Stimulated activated CD4-positive, alpha-beta T cell treated with anti-CD3 and anti-CD28 coated beads, Interleukin-15, amount 100 ng/mL, for 48 hours (primary cell): Measurements from ENCODE around the gene MTUS2.

Experiments
- DNase-seq, 2 donors: peaks; one replicate each; pipeline ENCODE4 v3.0.0-alpha.2; 2020; ENCODE audit warnings: low read depth in 2 of 2

Gene MTUS2

GRCh38 chr13:29106651-29107050 is 286.5 kb downstream of the MTUS2 start:
- DNase-seq, result no peak

- no peak for DNase-seq
These were observed 288.1 kb downstream of the MTUS2 start for GRCh38 chr13:29108068-29108786.

- DNase-seq, result no peak
These were observed 289.8 kb downstream of the MTUS2 start for GRCh38 chr13:29109987-29110386.

GRCh38 chr13:29111446-29111845 is 291.3 kb downstream of the MTUS2 start:
- DNase-seq, result no peak

GRCh38 chr13:29115842-29116241 is 295.7 kb downstream of the MTUS2 start:
- no peak for DNase-seq

GRCh38 chr13:29117663-29118062 is 297.5 kb downstream of the MTUS2 start:
- no peak for DNase-seq

GRCh38 chr13:29118471-29118870 is 298.3 kb downstream of the MTUS2 start:
- DNase-seq, result no peak

- DNase-seq, result no peak
These were observed 305.2 kb downstream of the MTUS2 start for GRCh38 chr13:29125191-29125933.

GRCh38 chr13:29125934-29126424 is 305.8 kb downstream of the MTUS2 start:
- no peak for DNase-seq

GRCh38 chr13:29129616-29130015 is 309.5 kb downstream of the MTUS2 start:
- DNase-seq, result no peak

- no peak for DNase-seq
These were observed 311.0 kb downstream of the MTUS2 start for GRCh38 chr13:29131159-29131558.

GRCh38 chr13:29131881-29132668 is 311.9 kb downstream of the MTUS2 start:
- no peak for DNase-seq

- DNase-seq, result no peak
These were observed 316.2 kb downstream of the MTUS2 start for GRCh38 chr13:29136341-29136740.

- no peak for DNase-seq
These were observed 316.9 kb downstream of the MTUS2 start for GRCh38 chr13:29137016-29137415.

- no peak for DNase-seq
These were observed 317.9 kb downstream of the MTUS2 start for GRCh38 chr13:29137995-29138394.

GRCh38 chr13:29140277-29140676 is 320.1 kb downstream of the MTUS2 start:
- no peak for DNase-seq

GRCh38 chr13:29143847-29144246 is 323.7 kb downstream of the MTUS2 start:
- DNase-seq, result no peak

GRCh38 chr13:29154390-29154789 is 334.3 kb downstream of the MTUS2 start:
- DNase-seq, result no peak

- DNase-seq, result no peak
These were observed 336.0 kb downstream of the MTUS2 start for GRCh38 chr13:29156136-29156535.

GRCh38 chr13:29159871-29160270 is 339.7 kb downstream of the MTUS2 start:
- DNase-seq, result no peak

GRCh38 chr13:29160862-29161261 is 340.7 kb downstream of the MTUS2 start:
- DNase-seq, result no peak

- no peak for DNase-seq
These were observed 341.5 kb downstream of the MTUS2 start for GRCh38 chr13:29161676-29162075.
